Peyer's patch (tissue), 4 donors: ENCODE results near the gene OLR1. TPM values are rescaled to one million over a fixed set of nuclear protein-coding genes. Genes with fewer than 3 reads are reported as not detected.
A peak's percentile ranks its signal among the peaks of the same experiment; 100 is the strongest.

Source experiments
- DNase-seq, 3 donors: peaks; one replicate each; pipeline ENCODE4 v3.0.0-alpha.2; 2017 to 2019
- H3K27ac ChIP-seq, 4 donors: fragments of 200-600 bp; sonication (generic); one replicate each; pipeline ENCODE4 v1.5.1; 2016 to 2019
- H3K27me3 ChIP-seq, 2 donors: fragments of 200-600 bp; sonication (generic); one replicate each; pipeline ENCODE4 v1.5.1; 2019
- H3K36me3 ChIP-seq, 3 donors: fragments of 200-600 bp; sonication (generic); one replicate each; pipeline ENCODE4 v1.5.1; 2016 to 2019
- H3K4me1 ChIP-seq, 4 donors: fragments of 200-600 bp; sonication (generic); one replicate each; pipeline ENCODE4 v1.5.1; 2016 to 2019
- H3K4me3 ChIP-seq, 4 donors: fragments of 200-600 bp; sonication (generic); 1 replicate in 3 of 4; 2 replicates in 1 of 4; pipeline ENCODE4 v1.5.1; 2016 to 2019; ENCODE audit warnings: mild to moderate bottlenecking in 1 of 4
- H3K9me3 ChIP-seq, 4 donors: fragments of 200-600 bp; sonication (generic); one replicate each; pipeline ENCODE4 v1.5.1; 2016 to 2019; ENCODE audit warnings: mild to moderate bottlenecking in 1 of 4
- CTCF ChIP-seq, 6 experiments: fragments of 450-650 bp in 4 of 6; fragments of 200-600 bp in 2 of 6; sonication (generic) in 1 of 6; IDR thresholded peaks; one replicate each; pipeline ENCODE4 v1.5.1; 2017 to 2019; ENCODE audit warnings: antibody characterized with exemption in 6 of 6, mild to moderate bottlenecking in 3 of 6, moderate library complexity in 1 of 6
- POLR2A ChIP-seq, 2 donors: fragments of 450-650 bp; IDR thresholded peaks; one replicate each; pipeline ENCODE4 v1.5.1; 2017; ENCODE audit warnings: antibody characterized with exemption in 2 of 2, mild to moderate bottlenecking in 2 of 2, moderate library complexity in 2 of 2
- total RNA-seq, 4 donors: library from RNA; depleted of rRNA; stranded (reverse); fragments of >200 nt; gene quantifications; one replicate each; pipeline ENCODE4 v1.1.0, GENCODE V29; 2016

Gene OLR1
- total RNA-seq, 4 donors from 2014 or later = not detected

- Histone ChIP-seq H3K36me3 (peaks cover 0 to 16% (median 0%) of the 10 kb centered on the region in 3 donors), H3K27me3 (no peaks in the 10 kb centered on the region), H3K27ac (peak overlapping the region; percentile 82 to 99 (median 98)), H3K4me3 (peak overlapping the region; percentile 58 to 89 (median 80)), H3K9me3 (no peaks in the 10 kb centered on the region), H3K4me1 (peaks cover 0 to 9% (median 0%) of the 10 kb centered on the region in 4 donors)
- no peak for DNase-seq
- TF ChIP-seq CTCF (IDR thresholded peaks at IDR 0.05) (peak in 3 of 6 experiments; percentile 2 to 14 (median 2)), POLR2A (IDR thresholded peaks at IDR 0.05) (no peak)
Observed at GRCh38 chr12:10214136-10214894, 42.4 kb upstream of the OLR1 start.

DNA sequence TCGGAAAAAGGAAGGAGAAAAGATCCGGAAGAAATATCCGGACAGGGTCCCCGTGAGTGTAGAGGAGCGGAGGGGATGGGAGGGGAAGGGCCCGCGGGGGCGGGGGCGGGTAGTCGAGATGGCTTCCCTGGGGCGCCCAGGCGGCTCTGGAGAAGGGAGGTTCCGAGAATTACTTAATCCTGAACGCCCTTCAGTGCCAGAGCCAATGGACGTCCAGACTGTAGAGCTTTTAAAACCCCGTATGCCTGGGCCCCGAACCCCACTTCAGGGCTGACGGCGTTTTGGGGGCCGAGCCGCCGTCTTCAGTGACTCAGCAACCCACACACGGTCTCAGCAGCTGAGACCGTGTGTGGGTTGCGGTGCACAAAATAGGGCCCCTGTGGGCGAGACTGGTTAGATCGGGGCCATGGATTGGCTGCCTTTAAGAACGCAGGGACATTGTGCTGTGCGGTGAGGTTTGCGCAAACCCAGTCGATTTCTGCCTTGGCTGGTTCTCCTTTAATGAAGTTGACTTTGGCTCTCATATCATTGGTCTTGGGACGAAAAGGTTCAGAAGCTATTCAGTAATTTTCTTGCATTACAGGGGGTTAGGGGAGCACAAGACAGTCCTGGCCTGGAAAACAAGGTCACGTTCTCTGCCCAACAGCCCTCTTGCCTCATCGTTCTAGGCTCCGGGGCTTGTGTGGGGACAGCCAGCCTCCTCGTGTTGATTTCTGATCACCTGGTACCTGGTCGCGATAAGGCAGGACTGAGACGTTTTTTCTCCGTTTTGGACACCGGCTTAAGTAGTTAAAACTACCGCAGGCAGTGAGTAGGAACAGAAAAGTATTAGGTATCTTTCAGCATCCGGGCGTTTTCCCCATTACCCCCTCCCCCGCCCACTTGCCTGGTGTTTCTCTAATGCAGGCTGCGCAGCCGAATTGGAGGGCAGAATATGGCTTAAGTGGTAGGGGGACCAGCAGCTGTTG lies 41.5 kb upstream of the OLR1 start:
- peak; percentile 57 to 88 (median 78) for DNase-seq
- peak overlapping the region; percentile 58 to 89 (median 80) for H3K4me3 ChIP-seq
- H3K9me3 ChIP-seq = no peaks in the 10 kb centered on the region
- H3K27me3 ChIP-seq = no peaks in the 10 kb centered on the region
- peaks cover 0 to 9% (median 0%) of the 10 kb centered on the region in 4 donors for H3K4me1 ChIP-seq
- TF ChIP-seq CTCF (IDR thresholded peaks at IDR 0.05) = no peak
- peak; percentile 25 to 37 for TF ChIP-seq POLR2A (IDR thresholded peaks at IDR 0.05)
- H3K36me3 ChIP-seq = peaks cover 0 to 8% (median 0%) of the 10 kb centered on the region in 3 donors
- H3K27ac ChIP-seq = peak overlapping the region; percentile 82 to 99 (median 98)

GRCh38 chr12:10212739-10213131 lies 40.8 kb upstream of the OLR1 start, which contains the start of gene GABARAPL1:
Gene GABARAPL1, plus strand, starts transcription at chr12:10212877. Its CDS starts 253 bp downstream, at chr12:10213130.
- peak within 1 kb of the TSS; percentile 82 to 99 (median 98) for H3K27ac ChIP-seq

GRCh38 chr12:10211940-10212738 lies 40.2 kb upstream of the OLR1 start:
- Histone ChIP-seq H3K36me3 (no peaks in the 10 kb centered on the region), H3K4me1 (peaks cover 0 to 9% (median 0%) of the 10 kb centered on the region in 4 donors), H3K9me3 (no peaks in the 10 kb centered on the region), H3K4me3 (peak overlapping the region; percentile 58 to 89 (median 80)), H3K27me3 (no peaks in the 10 kb centered on the region), H3K27ac (peak overlapping the region; percentile 82 to 99 (median 98))
- DNase-seq = peak; percentile 77 to 99 (median 97)
- TF ChIP-seq POLR2A (IDR thresholded peaks at IDR 0.05) (peak; percentile 84 to 92), CTCF (IDR thresholded peaks at IDR 0.05) (no peak)

More at GRCh38 chr12:10212739-10213131, 40.8 kb upstream of the OLR1 start, which contains the start of gene GABARAPL1:
- peaks cover 0 to under 1% (median 0%) of the 10 kb centered on the region in 3 donors for H3K36me3 ChIP-seq
- TF ChIP-seq CTCF (IDR thresholded peaks at IDR 0.05) (no peak), POLR2A (IDR thresholded peaks at IDR 0.05) (no peak)
- no peaks in the 10 kb centered on the region for H3K9me3 ChIP-seq
- peak within 1 kb of the TSS; percentile 58 to 89 (median 80) for H3K4me3 ChIP-seq
- H3K27me3 ChIP-seq = no peaks in the 10 kb centered on the region
- DNase-seq = peak; percentile 71 to 91 (median 88)
- H3K4me1 ChIP-seq = peaks cover 0 to 9% (median 0%) of the 10 kb centered on the region in 4 donors
